T-helper 17 cell (primary cell): Measurements from ENCODE around the gene DOCK9. TPM values are rescaled to one million over a fixed set of nuclear protein-coding genes. Genes with fewer than 3 reads are reported as not detected.
"Not testable (repeated sequence)": the region's sequence is repeated elsewhere in the genome, so short reads cannot be mapped to it uniquely, and the experiment has no call there.

Experiments used
- ATAC-seq: fragments of 150-1000 bp; cut with Tn5 transposase; 2 replicates; pipeline ENCODE4 v1.10.0; 2021; ENCODE audit warnings: mild to moderate bottlenecking, moderate library complexity
- DNase-seq, 3 donors: peaks; one replicate each; pipeline versions ENCODE4 v3.0.0 to v3.0.0-alpha.2; 2020 to 2021
- H3K9me3 ChIP-seq: one replicate; pipeline ENCODE4 v1.7.0; 2013; ENCODE audit warnings: low read length, mild to moderate bottlenecking; ENCODE audit not compliant: control insufficient read depth, poor library complexity, severe bottlenecking
- H3K27ac Mint-ChIP-seq: one replicate; pipeline ENCODE4 v1.8.0; 2022; ENCODE audit warnings: mild to moderate bottlenecking, moderate library complexity, mixed read lengths
- H3K27me3 Mint-ChIP-seq: one replicate; pipeline ENCODE4 v1.8.0; 2022; ENCODE audit warnings: mixed read lengths
- H3K36me3 Mint-ChIP-seq: one replicate; pipeline ENCODE4 v1.8.0; 2022; ENCODE audit warnings: low read depth, mixed read lengths
- H3K4me1 Mint-ChIP-seq: one replicate; pipeline ENCODE4 v1.8.0; 2022; ENCODE audit warnings: mild to moderate bottlenecking, mixed read lengths
- H3K4me3 Mint-ChIP-seq: one replicate; pipeline ENCODE4 v1.8.0; 2022; ENCODE audit warnings: mild to moderate bottlenecking, moderate library complexity, mixed read lengths
- total RNA-seq, 4 donors: library from RNA in 2 of 4; stranded (reverse) in 2 of 4; gene quantifications; one replicate each; pipeline ENCODE4 v1.2.3 and lab custom pipeline; 2022 to 2026

The DOCK9 gene
- total RNA-seq, 2 donors from 2014 or later, result 95.2 to 119 TPM

GRCh38 chr13:98769736-98770135 is 208.1 kb downstream of the DOCK9 start:
- H3K9me3 ChIP-seq, result no peaks in the 10 kb centered on the region
- Mint-ChIP-seq H3K4me1 (no peaks in the 10 kb centered on the region), H3K27me3 (peaks cover 17% of the 10 kb centered on the region), H3K4me3 (no peak overlapping the region), H3K27ac (no peak overlapping the region), H3K36me3 (peaks cover 2% of the 10 kb centered on the region)
- DNase-seq (no peak), ATAC-seq (no peak)

GRCh38 chr13:98768522-98768921 is 209.3 kb downstream of the DOCK9 start:
- H3K4me3 Mint-ChIP-seq, result no peak overlapping the region
- no peak for ATAC-seq
- H3K36me3 Mint-ChIP-seq, result peaks cover 2% of the 10 kb centered on the region
- no peaks in the 10 kb centered on the region for H3K4me1 Mint-ChIP-seq
- H3K9me3 ChIP-seq, result no peaks in the 10 kb centered on the region
- H3K27ac Mint-ChIP-seq, result no peak overlapping the region
- no peak for DNase-seq
- peaks cover 17% of the 10 kb centered on the region for H3K27me3 Mint-ChIP-seq

- Mint-ChIP-seq H3K27ac (no peak overlapping the region), H3K4me3 (no peak overlapping the region), H3K4me1 (no peaks in the 10 kb centered on the region), H3K36me3 (peaks cover 2% of the 10 kb centered on the region), H3K27me3 (peaks cover 16% of the 10 kb centered on the region)
- DNase-seq (no peak), ATAC-seq (no peak)
- no peaks in the 10 kb centered on the region for H3K9me3 ChIP-seq
These were observed 211.2 kb downstream of the DOCK9 start for GRCh38 chr13:98766697-98767096.

GRCh38 chr13:98765996-98766519 is 211.8 kb downstream of the DOCK9 start:
- DNase-seq, result no peak
- ATAC-seq, result no peak
- no peaks in the 10 kb centered on the region for H3K36me3 Mint-ChIP-seq
- no peaks in the 10 kb centered on the region for H3K4me1 Mint-ChIP-seq
- H3K27ac Mint-ChIP-seq, result no peak overlapping the region
- no peaks in the 10 kb centered on the region for H3K9me3 ChIP-seq
- no peak overlapping the region for H3K4me3 Mint-ChIP-seq
- peaks cover 12% of the 10 kb centered on the region for H3K27me3 Mint-ChIP-seq

- no peak overlapping the region for H3K4me3 Mint-ChIP-seq
These were observed 215.8 kb downstream of the DOCK9 start for GRCh38 chr13:98761986-98762616.

GRCh38 chr13:98761126-98761985 is 216.5 kb downstream of the DOCK9 start:
- no peak for ATAC-seq

More at GRCh38 chr13:98761986-98762616, 215.8 kb downstream of the DOCK9 start:
- DNase-seq (no peak), ATAC-seq (no peak)
- H3K9me3 ChIP-seq, result no peaks in the 10 kb centered on the region
- H3K27ac Mint-ChIP-seq, result no peak overlapping the region
- H3K36me3 Mint-ChIP-seq, result no peaks in the 10 kb centered on the region
- H3K4me1 Mint-ChIP-seq, result no peaks in the 10 kb centered on the region
- peaks cover 12% of the 10 kb centered on the region for H3K27me3 Mint-ChIP-seq

GRCh38 chr13:98755729-98756128 is 222.1 kb downstream of the DOCK9 start:
- peaks cover 5% of the 10 kb centered on the region for H3K36me3 Mint-ChIP-seq
- ATAC-seq (no peak), DNase-seq (no peak)
- H3K4me3 Mint-ChIP-seq, result no peak overlapping the region
- no peak overlapping the region for H3K27ac Mint-ChIP-seq
- peaks cover 29% of the 10 kb centered on the region for H3K27me3 Mint-ChIP-seq
- no peaks in the 10 kb centered on the region for H3K9me3 ChIP-seq
- H3K4me1 Mint-ChIP-seq, result no peaks in the 10 kb centered on the region

More at GRCh38 chr13:98761126-98761985, 216.5 kb downstream of the DOCK9 start:
- no peak overlapping the region for H3K4me3 Mint-ChIP-seq
- H3K27me3 Mint-ChIP-seq, result peaks cover 16% of the 10 kb centered on the region
- no peak for DNase-seq
- H3K36me3 Mint-ChIP-seq, result peaks cover 2% of the 10 kb centered on the region
- no peaks in the 10 kb centered on the region for H3K4me1 Mint-ChIP-seq
- H3K27ac Mint-ChIP-seq, result no peak overlapping the region
- no peaks in the 10 kb centered on the region for H3K9me3 ChIP-seq

- no peak overlapping the region for H3K27ac Mint-ChIP-seq
- no peak overlapping the region for H3K4me3 Mint-ChIP-seq
- ATAC-seq (no peak), DNase-seq (no peak)
- H3K27me3 Mint-ChIP-seq, result peaks cover 35% of the 10 kb centered on the region
- H3K9me3 ChIP-seq, result no peaks in the 10 kb centered on the region
- H3K4me1 Mint-ChIP-seq, result peaks cover 2% of the 10 kb centered on the region
- peaks cover 5% of the 10 kb centered on the region for H3K36me3 Mint-ChIP-seq
These were observed 222.7 kb downstream of the DOCK9 start for GRCh38 chr13:98755116-98755515.

GRCh38 chr13:98754468-98754867 is 223.4 kb downstream of the DOCK9 start:
- H3K27me3 Mint-ChIP-seq, result peaks cover 41% of the 10 kb centered on the region
- not testable (repeated sequence) for H3K36me3 Mint-ChIP-seq, H3K4me3 Mint-ChIP-seq, DNase-seq, H3K27ac Mint-ChIP-seq, H3K4me1 Mint-ChIP-seq, H3K9me3 ChIP-seq, ATAC-seq

- Mint-ChIP-seq H3K36me3 (peaks cover 5% of the 10 kb centered on the region), H3K4me3 (peak within 1 kb of the TSS; percentile 51), H3K27me3 (peaks cover 56% of the 10 kb centered on the region), H3K4me1 (peaks cover 2% of the 10 kb centered on the region), H3K27ac (no peak within 1 kb of the TSS)
- ATAC-seq, result no peak
- DNase-seq, result no peak
- no peaks in the 10 kb centered on the region for H3K9me3 ChIP-seq
These were observed 225.2 kb downstream of the DOCK9 start, which contains the start of gene SLC15A1 for GRCh38 chr13:98752467-98753290. SLC15A1 (minus strand) TSS chr13:98752672; CDS start chr13:98752598, 74 bp downstream.

GRCh38 chr13:98751861-98752466 is 225.9 kb downstream of the DOCK9 start:
- ATAC-seq, result no peak
- no peak for DNase-seq
- H3K27me3 Mint-ChIP-seq, result peaks cover 61% of the 10 kb centered on the region
- H3K36me3 Mint-ChIP-seq, result peaks cover 5% of the 10 kb centered on the region
- no peak overlapping the region for H3K27ac Mint-ChIP-seq
- H3K9me3 ChIP-seq, result no peaks in the 10 kb centered on the region
- peaks cover 2% of the 10 kb centered on the region for H3K4me1 Mint-ChIP-seq
- peak overlapping the region; percentile 51 for H3K4me3 Mint-ChIP-seq

- no peak overlapping the region for H3K4me3 Mint-ChIP-seq
- peaks cover 61% of the 10 kb centered on the region for H3K27me3 Mint-ChIP-seq
- ATAC-seq (no peak), DNase-seq (no peak)
- H3K36me3 Mint-ChIP-seq, result peaks cover 3% of the 10 kb centered on the region
- no peak overlapping the region for H3K27ac Mint-ChIP-seq
- peaks cover 2% of the 10 kb centered on the region for H3K4me1 Mint-ChIP-seq
- no peaks in the 10 kb centered on the region for H3K9me3 ChIP-seq
These were observed 226.5 kb downstream of the DOCK9 start for GRCh38 chr13:98751367-98751782.
